GM18526 (cell line): ENCODE results near the gene ZHX3.

Experiments
- POLR2A ChIP-seq: IDR thresholded peaks from 3 replicates; pipeline ENCODE4 v1.6.1; 2011; ENCODE audit not compliant: insufficient read length; ENCODE audit errors: extremely low read depth

The ZHX3 gene

GRCh38 chr20:41344938-41345728 is 27.6 kb upstream of the ZHX3 start:
- TF ChIP-seq POLR2A = no peak

- no peak for TF ChIP-seq POLR2A
These were observed 26.9 kb upstream of the ZHX3 start for GRCh38 chr20:41344477-41344876.

- no peak for TF ChIP-seq POLR2A
These were observed 25.2 kb upstream of the ZHX3 start for GRCh38 chr20:41342474-41343464.

GRCh38 chr20:41340327-41341055 is 23.0 kb upstream of the ZHX3 start, which contains the start of gene LPIN3:
Gene LPIN3, plus strand, starts transcription at chr20:41340821. Its CDS starts 4,983 bp downstream, at chr20:41345804.
- TF ChIP-seq POLR2A = no peak

GRCh38 chr20:41339957-41340326 is 22.4 kb upstream of the ZHX3 start:
- TF ChIP-seq POLR2A = no peak

GRCh38 chr20:41336711-41337492 is 19.4 kb upstream of the ZHX3 start:
- no peak for TF ChIP-seq POLR2A

GRCh38 chr20:41335591-41335990 is 18.1 kb upstream of the ZHX3 start:
- no peak for TF ChIP-seq POLR2A

GRCh38 chr20:41334443-41335421 is 17.2 kb upstream of the ZHX3 start:
- no peak for TF ChIP-seq POLR2A

- TF ChIP-seq POLR2A = no peak
These were observed 16.5 kb upstream of the ZHX3 start for GRCh38 chr20:41334036-41334435.

- TF ChIP-seq POLR2A = no peak
These were observed 14.2 kb upstream of the ZHX3 start for GRCh38 chr20:41331731-41332130.

- no peak for TF ChIP-seq POLR2A
These were observed 13.4 kb upstream of the ZHX3 start for GRCh38 chr20:41330941-41331340.

- no peak for TF ChIP-seq POLR2A
These were observed 12.8 kb upstream of the ZHX3 start for GRCh38 chr20:41330343-41330720.
